ENCODE data around the gene SERTAD2.

SERTAD2 gene

DNA sequence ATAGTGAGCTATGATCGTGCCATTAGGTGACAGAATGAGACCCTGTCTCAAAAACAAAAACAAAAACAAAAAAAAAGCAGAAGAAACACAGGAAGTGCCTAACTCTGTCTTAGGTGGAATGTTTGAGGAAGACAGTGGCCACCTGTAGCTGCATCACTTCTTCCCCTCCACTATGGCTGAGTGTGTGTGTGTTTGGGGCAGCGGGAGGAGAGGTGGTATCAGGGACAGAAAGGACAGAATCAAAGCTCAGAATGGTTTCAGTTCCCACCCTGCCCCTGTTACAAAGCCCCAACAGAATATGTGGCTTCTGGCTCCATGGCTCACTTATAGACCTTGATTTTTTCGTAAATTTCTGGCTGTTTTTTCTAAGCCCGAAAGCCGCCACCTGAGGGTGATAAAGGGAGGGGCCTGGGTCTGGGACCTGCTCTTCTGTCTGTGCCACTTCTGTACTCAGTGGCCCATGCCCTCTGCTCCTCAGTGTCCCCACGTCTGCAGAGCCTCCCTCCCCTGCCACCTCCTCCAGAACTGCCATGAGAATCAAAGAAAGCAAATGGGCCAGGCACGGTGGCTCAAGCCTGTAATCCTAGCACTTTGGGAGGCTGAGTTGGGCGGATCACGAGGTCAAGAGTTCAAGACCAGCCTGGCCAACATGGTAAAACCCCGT is 27.4 kb downstream of the SERTAD2 start:
- Histone ChIP-seq H3F3A (ENCODE audit: low read depth) (no peaks in the 10 kb centered on the region), H3K36me3 (ENCODE audit: insufficient read depth, low read length) (peaks cover 12% of the 10 kb centered on the region; the same call in 1 of the 2 replicates), H3K9ac (ENCODE audit: low read depth, low read length, poor library complexity, severe bottlenecking) (no peak overlapping the region), H3K4me2 (ENCODE audit: low read depth, low read length, poor library complexity, severe bottlenecking) (no peak overlapping the region), H3K9me3 (ENCODE audit: insufficient read depth, low read depth, low read length) (no peaks in the 10 kb centered on the region), H2AFZ (ENCODE audit: low read length) (no peak overlapping the region), H4K20me1 (ENCODE audit: insufficient read depth, low read length, poor library complexity, severe bottlenecking) (peaks cover 3% of the 10 kb centered on the region), H3K4me1 (ENCODE audit: insufficient read depth, low read length, poor library complexity, severe bottlenecking) (no peaks in the 10 kb centered on the region), H3K9me2 (replicated peaks; ENCODE audit: low read depth, low read length) (no peaks in the 10 kb centered on the region), H3K79me2 (ENCODE audit: insufficient read depth, low read length) (no peaks in the 10 kb centered on the region), H3K4me3 (ENCODE audit: low read length, poor library complexity, severe bottlenecking) (no peak overlapping the region), H3K27me3 (ENCODE audit: insufficient read depth, low read length, poor library complexity, severe bottlenecking) (no peaks in the 10 kb centered on the region)
- TF ChIP-seq, protein P1, sequence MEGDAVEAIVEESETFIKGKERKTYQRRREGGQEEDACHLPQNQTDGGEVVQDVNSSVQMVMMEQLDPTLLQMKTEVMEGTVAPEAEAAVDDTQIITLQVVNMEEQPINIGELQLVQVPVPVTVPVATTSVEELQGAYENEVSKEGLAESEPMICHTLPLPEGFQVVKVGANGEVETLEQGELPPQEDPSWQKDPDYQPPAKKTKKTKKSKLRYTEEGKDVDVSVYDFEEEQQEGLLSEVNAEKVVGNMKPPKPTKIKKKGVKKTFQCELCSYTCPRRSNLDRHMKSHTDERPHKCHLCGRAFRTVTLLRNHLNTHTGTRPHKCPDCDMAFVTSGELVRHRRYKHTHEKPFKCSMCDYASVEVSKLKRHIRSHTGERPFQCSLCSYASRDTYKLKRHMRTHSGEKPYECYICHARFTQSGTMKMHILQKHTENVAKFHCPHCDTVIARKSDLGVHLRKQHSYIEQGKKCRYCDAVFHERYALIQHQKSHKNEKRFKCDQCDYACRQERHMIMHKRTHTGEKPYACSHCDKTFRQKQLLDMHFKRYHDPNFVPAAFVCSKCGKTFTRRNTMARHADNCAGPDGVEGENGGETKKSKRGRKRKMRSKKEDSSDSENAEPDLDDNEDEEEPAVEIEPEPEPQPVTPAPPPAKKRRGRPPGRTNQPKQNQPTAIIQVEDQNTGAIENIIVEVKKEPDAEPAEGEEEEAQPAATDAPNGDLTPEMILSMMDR (conservative IDR thresholded peaks at IDR 0.05; ENCODE audit: low read length), result no peak
- TF ChIP-seq EZH2phosphoT487 (IDR thresholded peaks at IDR 0.05; ENCODE audit: borderline replicate concordance), result no peak

DNA sequence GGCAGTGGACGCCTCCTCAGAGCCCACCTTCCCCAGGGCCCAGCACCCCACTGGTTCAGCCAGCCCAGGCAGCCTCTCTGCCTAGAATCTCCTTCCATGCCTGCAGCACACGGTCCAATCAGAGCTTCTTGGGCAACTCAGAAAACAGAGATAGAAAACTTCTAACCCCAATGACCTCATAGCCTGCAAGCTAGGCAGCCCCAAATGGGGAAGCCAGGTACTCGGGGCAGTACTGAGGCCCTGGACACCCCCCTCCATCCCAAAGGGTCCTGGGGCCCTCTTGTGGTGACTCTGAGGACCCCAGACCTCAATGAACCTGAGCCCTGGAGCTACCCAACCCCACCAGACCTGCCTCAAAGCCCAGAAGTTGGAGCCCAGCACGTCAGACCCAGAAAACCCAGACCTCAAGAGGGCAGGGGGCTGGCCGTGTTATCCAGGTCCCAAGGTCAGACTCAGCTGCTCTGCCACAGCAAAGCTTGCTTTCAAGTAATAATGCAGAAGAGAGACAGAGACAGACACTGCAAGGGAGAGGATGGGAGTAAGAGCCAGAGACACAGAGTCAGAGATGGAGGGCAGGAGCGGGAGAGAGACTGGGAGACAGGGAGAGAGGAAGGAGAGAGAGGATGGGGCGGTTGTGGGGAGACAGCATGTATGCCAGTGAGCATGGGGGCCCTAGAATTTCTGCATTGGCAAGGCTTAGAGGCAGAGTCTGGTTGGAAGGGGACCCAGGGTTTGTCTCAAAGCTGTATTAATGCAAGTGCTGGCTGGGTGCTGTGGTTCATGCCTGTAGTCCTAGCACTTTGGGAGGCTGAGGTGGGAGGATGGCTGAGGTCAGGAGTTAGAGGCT is 28.2 kb downstream of the SERTAD2 start:
- no peaks in the 10 kb centered on the region for H3K27me3 ChIP-seq (ENCODE audit: insufficient read depth, low read length, poor library complexity, severe bottlenecking)
- H3K4me3 ChIP-seq (ENCODE audit: low read length, poor library complexity, severe bottlenecking), result no peak overlapping the region
- H3K36me3 ChIP-seq (ENCODE audit: insufficient read depth, low read length), result peaks cover 5% of the 10 kb centered on the region; the same call in 1 of the 2 replicates
- no peaks in the 10 kb centered on the region for H4K20me1 ChIP-seq (ENCODE audit: insufficient read depth, low read length, poor library complexity, severe bottlenecking)
- H3F3A ChIP-seq (ENCODE audit: low read depth), result no peaks in the 10 kb centered on the region
- H3K79me2 ChIP-seq (ENCODE audit: insufficient read depth, low read length), result no peaks in the 10 kb centered on the region
- no peak overlapping the region for H2AFZ ChIP-seq (ENCODE audit: low read length)
- H3K9ac ChIP-seq (ENCODE audit: low read depth, low read length, poor library complexity, severe bottlenecking), result no peak overlapping the region
- no peaks in the 10 kb centered on the region for H3K9me2 ChIP-seq (replicated peaks; ENCODE audit: low read depth, low read length)
- no peak overlapping the region for H3K4me2 ChIP-seq (ENCODE audit: low read depth, low read length, poor library complexity, severe bottlenecking)
- TF ChIP-seq, protein P1 (conservative IDR thresholded peaks at IDR 0.05; ENCODE audit: low read length), result 0 out of 2 replicates have a peak, but pooled peaks have one; percentile 19
- TF ChIP-seq EZH2phosphoT487 (IDR thresholded peaks at IDR 0.05; ENCODE audit: borderline replicate concordance), result no peak
- no peaks in the 10 kb centered on the region for H3K4me1 ChIP-seq (ENCODE audit: insufficient read depth, low read length, poor library complexity, severe bottlenecking)
- no peaks in the 10 kb centered on the region for H3K9me3 ChIP-seq (ENCODE audit: insufficient read depth, low read depth, low read length)

DNA sequence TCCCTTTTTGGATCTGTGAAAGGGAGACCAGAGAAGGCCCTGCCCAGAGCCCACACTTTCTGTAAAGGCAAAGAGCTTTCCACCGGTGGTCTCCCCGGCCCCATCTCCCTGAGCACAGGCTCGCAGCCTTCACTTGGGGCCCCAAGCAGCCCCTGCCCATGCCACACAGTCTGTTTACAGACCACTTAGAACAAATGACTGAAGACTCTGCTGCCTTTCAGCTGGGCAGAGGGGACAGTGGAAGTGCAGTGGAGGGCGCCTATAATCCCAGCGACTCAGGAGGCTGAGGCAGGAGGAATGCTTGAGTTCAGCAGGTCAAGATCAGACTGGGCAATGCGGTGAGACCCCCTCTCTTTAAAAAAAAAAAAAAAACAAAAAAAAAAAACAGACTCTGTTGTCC is 28.9 kb downstream of the SERTAD2 start:
- Histone ChIP-seq H3K36me3 (ENCODE audit: insufficient read depth, low read length) (no peaks in the 10 kb centered on the region), H3K4me3 (ENCODE audit: low read length, poor library complexity, severe bottlenecking) (no peak overlapping the region), H3K4me1 (ENCODE audit: insufficient read depth, low read length, poor library complexity, severe bottlenecking) (no peaks in the 10 kb centered on the region), H3K27me3 (ENCODE audit: insufficient read depth, low read length, poor library complexity, severe bottlenecking) (no peaks in the 10 kb centered on the region), H3K9me3 (ENCODE audit: insufficient read depth, low read depth, low read length) (no peaks in the 10 kb centered on the region), H3K79me2 (ENCODE audit: insufficient read depth, low read length) (no peaks in the 10 kb centered on the region), H3K9me2 (replicated peaks; ENCODE audit: low read depth, low read length) (no peaks in the 10 kb centered on the region), H3K9ac (ENCODE audit: low read depth, low read length, poor library complexity, severe bottlenecking) (no peak overlapping the region), H2AFZ (ENCODE audit: low read length) (no peak overlapping the region), H4K20me1 (ENCODE audit: insufficient read depth, low read length, poor library complexity, severe bottlenecking) (no peaks in the 10 kb centered on the region), H3F3A (ENCODE audit: low read depth) (no peaks in the 10 kb centered on the region), H3K4me2 (ENCODE audit: low read depth, low read length, poor library complexity, severe bottlenecking) (no peak overlapping the region)
- no peak for TF ChIP-seq EZH2phosphoT487 (IDR thresholded peaks at IDR 0.05; ENCODE audit: borderline replicate concordance)
- TF ChIP-seq, protein P1 (conservative IDR thresholded peaks at IDR 0.05; ENCODE audit: low read length), result no peak

All from Loucy (cell line).